ENCODE results near the gene TBATA.

Gene TBATA

DNA sequence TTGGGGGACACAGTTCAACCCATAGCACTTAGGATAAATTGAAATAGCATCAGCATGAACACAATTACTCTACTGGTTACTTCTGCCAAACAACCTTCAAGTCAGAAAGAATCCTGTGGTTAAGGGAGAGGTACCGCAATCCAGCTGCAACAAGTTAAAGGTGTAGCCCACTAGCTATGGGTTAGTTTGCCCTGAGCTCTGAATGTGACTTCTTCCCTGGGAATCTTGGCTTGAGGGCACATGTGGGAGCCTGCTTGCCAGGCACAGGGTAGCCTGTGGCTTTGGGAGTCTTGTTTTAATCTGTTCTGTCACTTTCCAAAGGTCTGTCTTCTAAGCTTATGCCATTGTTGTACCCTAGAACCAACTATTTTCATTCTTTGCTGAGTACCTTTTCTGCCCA, 21.7 kb upstream of the TBATA start:
- no peak for DNase-seq

DNA sequence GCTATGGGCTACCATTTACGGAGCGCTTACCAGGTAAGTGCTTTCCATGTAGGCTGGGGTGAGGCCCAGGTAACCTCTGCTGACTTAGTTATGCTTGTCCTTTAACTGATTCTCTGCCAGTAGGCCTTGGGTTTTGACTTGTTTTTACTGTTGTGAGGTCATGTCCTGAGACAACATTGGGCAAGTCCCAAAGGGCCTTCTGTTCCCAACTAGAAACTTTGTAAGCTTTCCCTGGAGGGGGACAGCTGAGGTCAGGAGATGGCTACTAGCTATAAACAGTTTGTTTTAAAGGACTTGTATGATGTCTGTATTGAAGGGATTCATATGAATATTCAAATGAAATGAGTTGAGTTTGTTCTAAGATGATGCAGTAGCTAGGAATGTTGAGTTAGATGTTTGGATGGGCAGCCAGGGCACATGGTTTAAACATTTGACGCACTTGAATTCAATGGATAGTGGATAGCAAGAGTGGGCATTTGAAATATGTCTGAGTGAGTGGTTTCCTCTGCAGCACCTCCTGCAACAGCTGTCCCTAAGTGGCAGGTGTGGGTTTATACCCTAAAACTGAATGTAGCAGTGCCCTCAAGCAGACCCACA, 20.5 kb upstream of the TBATA start:
- no peak for DNase-seq

DNA sequence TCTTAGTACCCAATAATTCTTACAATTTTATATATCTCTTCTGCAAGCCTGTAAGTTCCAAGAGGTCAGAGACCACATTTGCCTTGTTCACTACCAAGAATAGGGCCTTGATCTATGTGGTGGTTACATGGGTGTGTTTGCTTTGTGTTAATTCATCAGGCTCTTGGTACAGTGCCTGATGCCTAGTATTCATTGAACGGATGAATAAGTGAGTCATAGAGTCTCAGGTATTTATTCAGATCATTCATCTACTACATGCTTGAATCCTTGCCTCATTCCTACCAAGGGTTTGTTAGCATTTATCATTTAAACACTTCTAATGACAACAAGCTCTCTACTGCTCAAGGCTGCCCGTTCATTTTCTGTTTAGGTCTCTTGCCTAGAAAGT, 19.2 kb upstream of the TBATA start:
- no peak for DNase-seq

DNA sequence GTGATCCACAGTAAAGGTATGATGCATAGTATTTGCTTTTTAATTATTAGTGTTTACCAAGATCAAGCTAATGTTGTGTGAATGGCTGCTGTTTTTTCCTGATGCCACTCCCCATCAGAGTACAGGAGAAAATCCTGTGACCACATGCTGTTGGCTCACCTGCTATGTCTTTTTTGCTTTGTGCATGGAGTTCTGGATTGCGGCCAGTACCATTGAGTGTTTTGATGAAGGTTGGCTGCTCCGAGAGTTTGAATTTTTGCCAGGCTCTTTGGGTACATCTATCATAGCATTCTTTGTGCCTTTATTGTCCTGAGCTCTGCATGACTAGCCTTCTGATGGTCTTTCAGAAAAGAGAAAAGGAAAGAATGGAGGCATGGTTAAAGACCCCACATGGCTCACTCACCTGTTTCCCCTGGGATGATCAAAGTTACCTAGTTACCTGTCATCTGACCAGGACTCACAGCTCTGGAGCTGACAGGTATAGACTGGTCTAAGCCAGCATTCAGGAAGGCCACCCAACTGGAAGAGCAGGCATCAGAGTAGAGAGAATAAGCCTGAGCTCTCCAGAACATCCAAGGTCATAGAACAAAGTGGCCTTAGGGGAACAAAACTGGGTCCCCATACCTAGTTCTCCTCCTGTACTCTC, 18.7 kb upstream of the TBATA start:
- no peak for DNase-seq

DNA sequence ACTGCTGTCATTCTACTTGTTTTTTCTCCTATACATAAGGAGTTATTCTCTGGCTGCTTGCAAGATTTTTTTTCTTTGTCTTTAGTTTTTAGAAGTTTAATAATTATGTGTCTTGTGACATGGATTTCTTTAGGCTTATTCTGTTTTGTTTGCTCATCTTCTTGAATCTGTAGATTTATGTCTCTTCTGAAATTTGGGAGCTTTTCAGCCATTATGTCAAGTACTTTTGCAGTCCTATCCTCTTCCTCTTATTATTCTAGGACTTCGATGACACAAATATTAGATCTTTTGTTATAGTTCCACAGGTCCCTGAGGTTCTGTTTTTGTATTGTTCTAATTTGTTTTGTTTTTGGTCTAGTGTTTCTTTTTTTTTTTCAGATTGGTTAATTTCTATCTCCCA, 16.7 kb upstream of the TBATA start:
- DNase-seq: no peak

DNA sequence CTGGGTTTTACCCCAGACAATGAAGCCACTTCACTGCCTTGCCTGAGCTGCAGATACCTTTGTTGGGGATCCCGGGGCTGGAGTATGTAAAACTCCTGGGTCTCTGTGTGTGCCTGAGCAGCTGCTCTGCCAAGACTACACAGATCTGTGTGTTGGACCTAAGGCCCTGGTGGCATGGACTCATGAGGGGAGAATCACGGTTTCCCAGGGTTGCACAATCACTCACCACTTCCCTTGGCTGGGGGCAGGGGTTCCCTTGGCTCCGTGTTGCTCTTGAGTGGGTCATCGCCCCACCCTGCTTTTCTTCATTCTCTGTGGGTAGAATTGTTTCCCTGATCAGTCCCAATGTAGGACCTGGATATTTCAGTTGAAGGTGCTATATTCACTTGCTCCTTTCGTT, 13.9 kb upstream of the TBATA start:
- DNase-seq: no peak

DNA sequence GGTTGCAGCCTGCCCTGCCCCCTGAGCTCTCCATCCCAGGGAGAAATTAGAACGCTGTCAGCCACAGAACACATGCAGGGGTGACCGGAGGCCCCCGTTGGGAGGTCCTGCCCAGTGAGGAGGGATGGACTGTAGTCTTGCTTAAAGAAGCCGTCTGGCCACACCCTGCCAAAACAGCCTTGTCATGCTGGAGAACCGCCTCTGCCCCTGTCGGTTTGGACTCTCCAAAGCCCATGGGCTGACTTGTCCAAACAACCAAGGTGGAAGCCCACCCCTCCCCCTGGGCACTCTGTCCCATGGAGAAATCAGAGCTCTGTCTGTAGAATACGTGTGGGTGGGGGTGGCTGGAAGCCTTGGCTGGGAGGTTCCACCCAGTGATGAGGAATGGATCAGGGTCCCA, 12.7 kb upstream of the TBATA start:
- no peak for DNase-seq

DNA sequence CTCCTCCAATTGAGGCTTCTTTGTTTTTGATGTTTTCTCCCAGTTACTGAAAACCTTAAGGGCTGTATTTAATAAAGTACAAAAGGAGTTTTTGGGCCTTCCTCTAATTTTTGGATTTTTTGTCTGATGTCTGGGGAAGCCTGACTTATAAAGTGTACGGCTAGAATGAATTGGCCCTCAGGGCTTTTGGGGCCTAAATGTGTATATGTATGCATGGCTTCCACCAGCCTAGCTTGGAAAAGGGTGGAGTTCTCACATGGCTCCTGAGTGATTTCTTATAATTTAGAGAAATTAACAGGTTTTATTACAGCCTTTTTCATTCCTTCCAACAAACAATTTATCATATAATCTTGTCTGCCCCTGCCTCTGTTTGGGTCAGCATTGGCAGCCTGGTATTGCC, 10.4 kb upstream of the TBATA start:
- no peak for DNase-seq

DNA sequence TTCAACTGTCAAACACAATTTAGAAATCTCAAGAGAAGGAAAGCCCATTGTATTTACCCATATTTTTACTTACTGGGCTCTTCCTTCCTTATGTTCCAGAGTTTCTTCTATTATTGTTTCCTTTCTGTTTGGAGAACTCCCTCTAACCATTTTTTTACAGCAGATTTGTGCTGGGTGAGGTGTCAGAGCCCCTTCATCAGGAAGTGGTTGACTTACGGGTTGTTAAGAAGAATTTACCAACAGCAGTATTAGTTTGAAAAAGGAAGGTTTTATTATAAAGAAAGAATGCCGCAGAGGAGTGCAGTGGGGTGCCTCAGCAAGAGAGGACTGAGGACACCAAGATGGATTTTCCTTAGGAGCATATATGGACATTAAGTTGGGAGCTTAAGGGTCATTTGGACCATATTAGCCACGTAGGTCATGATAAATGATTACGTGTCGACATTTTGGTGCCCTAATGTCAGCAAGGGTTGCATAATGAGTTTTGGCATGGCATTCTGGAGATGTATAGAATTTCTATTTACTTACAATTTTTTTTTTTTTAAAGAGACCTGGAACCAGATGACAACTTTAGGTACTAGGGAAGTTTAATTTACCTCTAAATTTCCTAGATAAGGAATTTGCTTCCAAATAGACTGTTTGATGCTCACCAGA, 6.3 kb upstream of the TBATA start:
- DNase-seq: no peak

DNA sequence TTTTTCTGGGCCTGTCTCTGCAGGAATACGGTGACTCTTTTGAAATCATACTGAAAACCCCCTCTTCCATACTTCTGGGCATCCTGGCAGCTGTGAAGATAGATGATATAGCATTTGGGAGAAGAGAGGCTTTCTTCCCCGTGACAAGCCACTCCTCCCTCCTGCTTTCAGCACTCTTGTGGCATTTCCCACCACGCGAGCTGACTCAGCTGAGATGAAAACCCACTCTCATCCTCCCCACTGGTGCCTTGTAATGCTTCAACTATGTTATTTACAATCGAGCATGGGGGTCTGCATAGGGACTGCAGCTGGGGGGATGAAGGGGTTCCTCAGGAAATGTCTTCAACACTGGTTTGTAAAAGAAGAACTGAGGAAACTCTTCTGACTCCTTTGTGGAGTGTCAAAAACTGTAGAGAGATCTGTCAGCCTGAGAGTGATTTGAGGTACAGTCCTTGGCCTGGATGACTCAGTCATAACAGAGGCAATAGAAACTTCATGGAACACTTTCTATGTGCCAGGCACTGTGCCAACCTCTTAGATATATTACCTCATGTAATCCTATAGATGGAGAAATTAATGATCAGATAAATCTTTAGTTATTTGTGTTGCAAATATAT, 1.7 kb upstream of the TBATA start:
- no peak for DNase-seq

DNA sequence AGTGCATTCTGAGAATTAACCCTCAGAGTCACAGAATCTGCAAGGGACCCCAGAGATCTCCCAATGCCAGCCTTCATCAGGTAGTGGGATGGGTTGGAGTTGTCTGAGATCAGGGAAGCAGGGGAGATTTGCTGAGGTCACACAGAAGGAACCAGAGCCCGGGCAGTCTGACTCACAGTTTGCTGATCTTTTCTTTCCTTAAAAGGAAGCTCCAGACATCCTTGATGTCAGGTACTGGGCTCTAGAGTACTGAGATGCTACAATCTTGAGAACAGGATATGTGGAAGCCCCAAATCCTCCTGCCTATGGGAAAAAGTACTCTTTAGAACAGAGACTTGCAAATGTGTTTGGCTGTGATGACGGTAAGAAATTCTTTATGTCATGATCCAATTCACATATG, 706 bp downstream of the TBATA start:
- no peak for DNase-seq

DNA sequence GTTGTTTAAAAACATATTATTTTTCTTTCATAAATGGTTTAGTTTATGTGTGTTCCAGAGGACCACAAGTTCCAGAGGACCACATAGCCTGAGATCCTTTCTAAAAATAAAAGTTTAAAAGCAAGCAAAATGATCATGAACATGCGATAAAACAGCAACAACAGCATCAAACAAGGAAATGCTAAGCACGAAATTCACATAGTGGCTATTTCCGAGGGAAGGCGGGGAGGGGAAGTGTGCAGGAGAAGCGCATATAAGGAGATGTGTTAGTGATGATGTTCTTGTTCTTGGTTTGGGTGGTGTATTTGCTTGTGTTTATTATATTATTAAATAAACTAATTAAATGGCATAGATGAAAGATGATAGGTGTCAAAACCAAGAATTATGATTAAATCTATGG, 1.2 kb downstream of the TBATA start:
- DNase-seq: no peak

DNA sequence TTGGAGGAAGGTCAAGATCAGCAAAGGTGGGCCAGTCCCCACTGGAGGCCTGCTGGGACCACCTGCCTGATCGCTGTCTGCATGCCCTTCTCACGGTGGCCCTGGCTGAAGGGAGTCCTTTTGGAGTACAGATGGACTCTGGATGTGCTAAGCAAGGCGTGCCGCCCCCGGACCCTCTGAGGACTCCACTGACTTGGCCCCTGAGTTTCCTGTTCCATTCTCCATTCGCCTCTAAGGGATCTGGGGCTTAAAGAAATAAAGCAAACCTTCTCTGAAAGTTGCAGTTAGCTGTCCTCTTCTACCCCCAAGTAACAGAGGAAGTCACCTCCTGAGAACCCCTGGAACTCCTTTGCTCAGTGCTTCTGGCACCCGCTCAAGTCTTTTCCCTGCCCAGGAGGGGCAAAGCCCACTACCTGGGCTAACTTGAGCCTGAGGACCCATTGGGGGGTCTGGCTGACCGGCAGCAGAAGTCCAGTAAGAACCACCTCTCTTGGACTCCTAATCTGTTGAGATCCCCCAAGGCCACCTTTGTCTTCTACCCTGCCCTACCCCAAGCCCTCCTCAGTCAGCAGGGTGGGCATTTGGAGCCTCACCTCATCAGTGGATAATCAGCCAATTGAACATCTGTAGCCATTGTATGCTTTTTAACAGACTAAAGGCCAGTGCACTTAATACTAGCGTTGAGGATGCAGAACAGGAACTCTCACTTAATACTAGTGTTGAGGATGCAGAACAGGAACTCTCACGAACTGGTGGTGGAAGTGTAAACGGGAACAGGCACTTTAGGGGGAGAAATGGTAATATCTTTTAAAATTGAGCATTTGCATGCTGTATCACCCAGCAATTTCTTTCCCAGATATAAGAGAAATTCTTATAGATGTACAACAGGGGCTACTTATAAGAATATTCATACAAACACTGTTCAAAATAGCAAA, 2.2 kb downstream of the TBATA start:
- no peak for DNase-seq

DNA sequence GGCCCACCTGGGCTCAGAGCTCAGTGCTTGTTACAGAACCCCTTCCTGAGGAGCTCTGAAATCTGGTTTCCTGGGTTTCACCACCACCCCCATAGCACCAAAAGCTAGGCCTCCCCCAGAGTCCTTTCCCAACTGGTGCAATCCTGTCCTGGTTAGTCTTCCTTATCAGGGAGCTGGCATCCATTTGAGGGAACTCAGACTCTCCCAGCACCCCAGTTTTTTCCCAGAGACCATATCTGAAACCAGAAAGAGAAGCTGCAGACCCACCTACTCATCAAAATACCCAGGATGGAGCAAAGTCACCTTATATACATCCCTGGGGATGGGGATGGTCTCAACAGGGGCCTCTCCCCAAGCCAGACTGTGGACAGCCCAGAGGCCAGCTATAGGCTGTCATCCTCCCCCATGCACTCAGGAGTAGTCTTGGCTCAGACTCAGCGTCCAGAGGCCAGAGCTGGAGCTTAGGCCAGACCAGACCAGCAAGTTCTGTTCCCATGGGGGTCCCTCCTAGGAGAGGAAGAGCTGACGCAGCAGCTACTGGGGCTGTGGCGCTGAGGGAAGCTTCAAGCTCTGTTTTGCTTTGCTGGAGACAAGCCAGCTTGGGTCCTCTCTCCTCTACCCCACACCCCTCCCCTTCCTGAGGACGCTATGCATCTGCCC, 3.0 kb downstream of the TBATA start:
- DNase-seq: no peak

DNA sequence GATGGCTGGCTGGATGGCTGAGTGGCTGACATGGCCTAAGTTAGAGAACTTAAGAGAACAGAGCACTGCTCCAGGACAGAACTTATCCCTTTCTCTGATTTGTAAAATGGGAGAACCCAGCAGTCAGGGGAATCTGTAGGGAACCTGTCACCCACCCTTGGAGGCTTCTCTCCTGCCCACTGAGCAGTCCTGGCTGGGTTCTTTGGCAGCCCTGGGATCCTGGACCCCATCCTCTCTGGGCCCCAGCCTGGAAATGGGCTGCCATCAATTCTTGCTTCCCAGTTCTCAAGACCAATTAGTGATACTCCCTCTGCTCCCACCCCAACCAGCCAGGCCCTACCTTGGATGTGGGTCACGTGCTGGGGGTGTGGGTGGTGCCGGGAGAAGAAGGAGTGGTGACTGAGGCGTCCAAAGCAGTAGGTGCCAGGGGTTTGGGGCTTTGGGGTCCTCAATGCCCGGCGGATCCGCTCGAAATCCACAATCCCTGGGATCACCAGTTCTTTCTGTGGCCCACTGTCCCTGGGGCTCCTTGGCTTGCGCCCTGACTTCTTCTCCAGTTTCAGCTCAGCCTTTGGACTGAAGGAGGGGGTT, 3.6 kb downstream of the TBATA start:
- DNase-seq: no peak

DNA sequence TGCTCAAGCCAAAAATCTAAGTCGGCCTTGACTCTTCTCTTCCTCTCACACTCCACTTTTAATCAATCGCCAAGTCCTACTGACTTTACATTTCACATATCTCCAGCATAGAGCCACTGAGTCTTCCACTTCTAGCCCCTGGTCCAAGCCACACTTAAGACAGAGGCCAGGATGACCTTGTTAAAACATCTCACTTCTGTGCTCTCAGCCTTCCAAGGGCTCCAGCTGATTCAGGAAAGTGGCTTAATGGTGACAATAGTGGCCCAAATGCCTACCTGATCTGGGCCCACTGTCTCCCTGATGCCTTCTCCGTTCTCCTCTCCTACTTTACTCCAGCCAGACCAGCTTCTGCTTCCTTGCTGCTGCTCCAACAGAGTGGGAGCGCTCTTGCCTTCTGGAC, 4.4 kb downstream of the TBATA start:
- DNase-seq: no peak

DNA sequence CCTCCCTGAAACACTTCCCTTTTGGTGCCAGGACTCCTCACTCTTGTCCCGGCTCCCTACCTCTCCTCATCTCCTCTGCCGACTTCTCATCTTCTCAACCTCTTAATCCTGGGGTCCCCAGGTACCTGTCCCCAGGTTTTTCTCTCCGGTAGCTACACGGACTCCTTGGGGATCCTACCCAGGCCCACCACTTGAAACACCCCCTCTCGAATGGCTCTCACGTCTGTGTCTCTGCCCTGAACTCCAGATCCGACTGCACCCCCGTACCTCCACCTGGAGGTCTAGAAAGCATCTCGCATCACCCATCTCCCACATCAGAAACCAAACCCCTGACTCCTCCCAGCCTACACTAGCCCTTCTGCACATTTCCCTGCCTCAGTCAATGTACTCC, 4.8 kb downstream of the TBATA start:
- DNase-seq: no peak

DNA sequence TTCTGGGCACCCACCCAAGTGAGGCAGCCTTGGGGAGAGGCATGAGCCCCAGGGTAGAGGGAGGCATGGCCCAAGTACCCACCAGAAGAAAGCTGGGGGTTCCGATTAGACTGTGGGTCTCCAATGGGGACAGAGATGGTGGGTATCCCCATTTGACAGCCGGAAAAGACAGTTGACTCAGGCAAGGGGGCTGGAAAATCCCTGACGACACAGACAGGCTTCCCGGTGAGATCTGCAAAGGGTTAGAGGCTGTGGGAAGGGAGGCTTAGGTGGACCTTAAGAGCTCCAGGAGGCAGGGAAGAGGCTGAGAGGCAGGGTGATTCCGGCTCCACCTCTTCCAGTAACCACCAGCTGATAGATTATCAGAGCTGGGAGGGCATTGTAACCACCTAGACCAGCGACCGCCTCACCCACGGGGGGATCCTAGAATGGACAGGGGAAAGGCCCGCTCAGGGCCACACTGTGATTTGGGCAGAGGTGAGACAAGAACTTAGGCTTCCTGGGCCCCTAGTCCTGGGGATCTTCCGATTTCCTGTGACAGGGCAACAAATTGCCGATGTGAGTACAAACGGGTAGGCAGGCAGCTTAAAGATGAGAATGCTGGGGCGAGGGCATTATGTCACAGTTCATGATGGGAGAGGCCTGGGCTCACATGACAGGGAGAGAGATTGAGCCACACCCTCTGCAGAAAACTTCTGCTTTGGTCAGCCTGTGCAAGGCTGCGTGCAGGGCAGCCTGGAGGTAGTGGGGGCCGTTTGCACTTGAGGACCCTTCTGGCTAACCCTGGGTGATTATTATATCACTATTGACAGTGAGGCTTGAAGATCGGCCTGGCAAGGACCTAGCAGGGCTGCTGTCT, 5.4 kb downstream of the TBATA start:
- DNase-seq: no peak

DNA sequence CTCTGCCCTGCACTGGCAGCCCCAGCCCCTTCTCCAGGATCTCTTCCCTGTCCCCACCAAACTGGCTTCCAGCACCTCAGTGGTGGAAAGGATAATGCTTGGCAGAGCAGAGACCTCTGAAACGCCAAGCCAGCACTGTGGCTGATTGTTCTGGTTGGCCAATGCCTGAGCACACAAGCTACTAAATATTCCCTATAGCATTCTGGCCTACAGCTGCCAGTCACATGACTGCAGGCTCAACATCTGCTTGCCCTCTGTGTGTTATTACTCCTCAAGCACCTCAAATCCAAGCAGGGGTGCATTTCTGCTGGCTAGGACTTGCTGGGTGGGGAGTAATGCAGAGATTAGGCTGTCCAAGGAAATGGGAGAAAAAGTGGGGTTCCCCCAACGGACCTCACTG, 6.1 kb downstream of the TBATA start:
- no peak for DNase-seq

DNA sequence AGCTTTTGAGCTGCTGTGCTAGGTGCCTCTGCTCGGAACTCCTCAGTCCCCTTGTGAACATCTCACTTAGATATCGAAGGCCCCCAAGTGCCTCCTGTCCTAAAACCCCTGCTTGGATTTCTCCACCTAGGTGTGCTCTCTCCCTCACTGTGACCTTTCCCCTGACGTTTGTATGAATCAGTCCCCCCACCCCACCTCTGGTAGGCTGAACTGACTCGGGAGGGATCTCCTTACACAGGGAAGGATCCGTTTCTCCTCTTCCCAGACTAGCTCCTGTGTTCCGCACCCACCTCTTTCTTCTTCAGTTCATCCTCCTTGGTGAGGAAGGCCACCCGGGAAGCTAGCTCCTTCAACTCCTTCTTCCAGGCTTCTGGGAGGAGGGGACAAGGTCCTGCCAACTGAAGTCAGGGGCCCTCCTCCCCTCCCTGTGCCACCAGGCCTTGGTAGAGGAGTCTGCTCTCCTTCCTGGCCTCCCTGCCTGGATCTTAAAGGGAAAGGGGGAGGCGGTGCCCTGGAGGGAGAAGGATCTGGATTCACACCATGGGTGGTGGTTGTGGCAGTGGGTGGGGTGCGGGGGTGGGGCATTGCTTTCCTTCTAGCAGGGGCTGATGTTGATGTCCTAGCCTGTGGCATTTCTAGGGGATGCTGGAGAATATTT, 6.8 kb downstream of the TBATA start:
- no peak for DNase-seq
